Adrenal gland (tissue), 5 donors: ENCODE measurements around the gene CCDC74B.
"Not testable (repeated sequence)": the region's sequence is repeated elsewhere in the genome, so short reads cannot be mapped to it uniquely, and the experiment has no call there.

Experiments
- CTCF ChIP-seq, 6 experiments: fragments of 450-650 bp in 4 of 6; fragments of 200-600 bp in 2 of 6; sonication (generic) in 1 of 6; IDR thresholded peaks; 1 replicate in 5 of 6; 2 replicates in 1 of 6; pipeline versions ENCODE4 v1.5.1 to v1.8.0; 2016 to 2021; ENCODE audit warnings: antibody characterized with exemption in 6 of 6, mild to moderate bottlenecking in 2 of 6, moderate library complexity in 1 of 6
- POLR2A ChIP-seq, 2 donors: fragments of 450-650 bp; IDR thresholded peaks; one replicate each; pipeline ENCODE4 v1.6.1; 2017; ENCODE audit warnings: antibody characterized with exemption in 2 of 2, mild to moderate bottlenecking in 2 of 2, moderate library complexity in 1 of 2
- donor health status: DM: no; HTN: no; CAD: no.

GRCh38 chr2:130120924-130121323, 24.0 kb downstream of the CCDC74B start:
- TF ChIP-seq CTCF, POLR2A (IDR thresholded peaks at IDR 0.05): not testable (repeated sequence)
